ENCODE data around the gene RPN1. TPM values are rescaled to one million over a fixed set of nuclear protein-coding genes. Genes with fewer than 3 reads are reported as not detected.
"Not testable (repeated sequence)": the region's sequence is repeated elsewhere in the genome, so short reads cannot be mapped to it uniquely, and the experiment has no call there.

The RPN1 gene
- total RNA-seq, 1 experiment from 2014 or later: 374 TPM

DNA sequence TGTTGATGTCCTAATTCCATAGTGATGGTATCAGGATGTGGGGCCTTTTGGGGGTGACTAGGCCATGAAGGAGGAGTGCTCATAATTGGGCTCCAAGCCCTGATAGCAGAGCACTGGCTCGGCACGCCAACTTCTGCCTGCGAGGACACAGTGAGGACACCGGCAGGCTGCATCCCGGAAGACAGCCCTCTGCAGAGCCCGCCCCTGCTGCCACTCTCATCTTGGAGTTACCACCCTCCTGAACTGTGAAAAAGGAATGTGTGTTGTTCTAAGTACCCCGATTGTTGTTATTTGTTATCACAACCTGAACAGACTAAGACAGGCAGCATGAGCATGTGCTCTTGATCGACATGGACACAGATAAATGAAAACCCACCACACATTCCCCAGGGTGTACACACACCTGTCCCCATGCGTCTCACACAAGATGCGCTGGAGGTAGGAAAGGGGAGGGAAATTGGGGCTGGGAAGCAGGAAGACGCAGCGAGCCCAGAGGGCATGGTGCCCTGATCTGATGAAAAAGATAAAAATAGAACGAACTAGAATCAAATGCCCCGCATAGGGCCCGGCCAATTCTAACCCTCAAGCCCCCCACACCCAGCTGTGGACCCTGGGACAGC lies 40.1 kb downstream of the RPN1 start:
- H3K27ac ChIP-seq: no peak overlapping the region
- no peaks in the 10 kb centered on the region for H3K9me3 ChIP-seq (replicated peaks)
- no peak for DNase-seq (ENCODE audit: low read depth in 1 of 2, low spot score in 2 of 2)
- H3K27me3 ChIP-seq (replicated peaks): no peaks in the 10 kb centered on the region
- no peak overlapping the region for H3K4me3 ChIP-seq
- peaks cover 9% of the 10 kb centered on the region for H3K4me1 ChIP-seq (replicated peaks)
- no peaks in the 10 kb centered on the region for H3K36me3 ChIP-seq

GRCh38 chr3:128609294-128609693 lies 41.3 kb downstream of the RPN1 start:
- Histone ChIP-seq H3K27me3 (replicated peaks) (no peaks in the 10 kb centered on the region), H3K4me3 (no peak overlapping the region), H3K9me3 (replicated peaks) (no peaks in the 10 kb centered on the region), H3K4me1 (replicated peaks) (peaks cover 9% of the 10 kb centered on the region), H3K27ac (no peak overlapping the region), H3K36me3 (no peaks in the 10 kb centered on the region)
- DNase-seq (ENCODE audit: low read depth in 1 of 2, low spot score in 2 of 2): no peak

DNA sequence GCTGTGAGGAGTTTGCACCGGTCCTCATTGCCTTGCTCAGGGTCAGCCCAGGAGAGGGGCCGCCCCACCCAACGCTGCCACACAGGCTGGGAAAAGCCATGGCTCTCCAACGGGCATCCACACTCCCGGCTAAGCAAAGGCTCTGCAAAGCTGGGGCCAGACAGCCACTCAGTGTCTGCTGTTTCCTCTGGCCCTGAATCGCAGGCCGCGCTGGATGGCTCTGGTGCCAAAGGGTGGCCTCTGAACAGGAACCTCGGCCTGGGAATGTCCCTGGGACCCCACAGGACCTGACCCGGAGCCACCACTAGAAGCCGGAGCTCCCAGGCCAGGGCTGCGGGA lies 42.9 kb downstream of the RPN1 start:
- Histone ChIP-seq H3K4me3 (no peak overlapping the region), H3K9me3 (replicated peaks) (no peaks in the 10 kb centered on the region), H3K27ac (no peak overlapping the region), H3K4me1 (replicated peaks) (peaks cover 9% of the 10 kb centered on the region), H3K36me3 (no peaks in the 10 kb centered on the region), H3K27me3 (replicated peaks) (no peaks in the 10 kb centered on the region)
- DNase-seq (ENCODE audit: low read depth in 1 of 2, low spot score in 2 of 2): no peak

DNA sequence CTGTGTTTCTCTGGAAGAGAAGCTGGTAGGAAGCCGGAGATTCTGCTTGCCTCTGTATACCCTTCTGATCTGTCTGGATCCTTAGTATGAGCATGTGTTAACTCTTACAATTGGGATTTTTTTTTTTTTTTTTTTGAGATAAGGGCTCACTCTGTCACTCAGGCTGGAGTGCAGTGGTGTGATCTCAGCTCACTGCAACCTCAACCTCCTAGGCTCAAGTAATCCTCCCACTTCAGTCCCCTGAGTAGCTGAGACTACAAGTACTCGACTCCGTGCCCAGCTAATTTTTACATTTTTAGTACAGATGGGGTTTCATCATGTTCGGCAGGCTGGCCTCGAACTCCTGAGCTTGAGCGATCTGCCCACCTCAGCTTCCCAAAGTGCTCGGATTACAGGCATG lies 44.5 kb downstream of the RPN1 start:
- no peaks in the 10 kb centered on the region for H3K9me3 ChIP-seq (replicated peaks)
- H3K4me1 ChIP-seq (replicated peaks): peaks cover 9% of the 10 kb centered on the region
- H3K4me3 ChIP-seq: no peak overlapping the region
- H3K36me3 ChIP-seq: no peaks in the 10 kb centered on the region
- no peaks in the 10 kb centered on the region for H3K27me3 ChIP-seq (replicated peaks)
- DNase-seq (ENCODE audit: low read depth in 1 of 2, low spot score in 2 of 2): no peak
- no peak overlapping the region for H3K27ac ChIP-seq

GRCh38 chr3:128605091-128606046 lies 45.2 kb downstream of the RPN1 start:
- no peak for DNase-seq (ENCODE audit: low read depth in 1 of 2, low spot score in 2 of 2)
- Histone ChIP-seq H3K27me3 (replicated peaks) (no peaks in the 10 kb centered on the region), H3K36me3 (no peaks in the 10 kb centered on the region), H3K27ac (no peak overlapping the region), H3K4me3 (no peak overlapping the region), H3K9me3 (replicated peaks) (no peaks in the 10 kb centered on the region), H3K4me1 (replicated peaks) (peaks cover 9% of the 10 kb centered on the region)

- no peaks in the 10 kb centered on the region for H3K36me3 ChIP-seq
- H3K4me3 ChIP-seq: no peak overlapping the region
- H3K27me3 ChIP-seq (replicated peaks): no peaks in the 10 kb centered on the region
- DNase-seq (ENCODE audit: low read depth in 1 of 2, low spot score in 2 of 2): no peak
- no peaks in the 10 kb centered on the region for H3K9me3 ChIP-seq (replicated peaks)
- H3K27ac ChIP-seq: no peak overlapping the region
- peaks cover 12% of the 10 kb centered on the region for H3K4me1 ChIP-seq (replicated peaks)
Measured at GRCh38 chr3:128603811-128604775, 46.5 kb downstream of the RPN1 start.

DNA sequence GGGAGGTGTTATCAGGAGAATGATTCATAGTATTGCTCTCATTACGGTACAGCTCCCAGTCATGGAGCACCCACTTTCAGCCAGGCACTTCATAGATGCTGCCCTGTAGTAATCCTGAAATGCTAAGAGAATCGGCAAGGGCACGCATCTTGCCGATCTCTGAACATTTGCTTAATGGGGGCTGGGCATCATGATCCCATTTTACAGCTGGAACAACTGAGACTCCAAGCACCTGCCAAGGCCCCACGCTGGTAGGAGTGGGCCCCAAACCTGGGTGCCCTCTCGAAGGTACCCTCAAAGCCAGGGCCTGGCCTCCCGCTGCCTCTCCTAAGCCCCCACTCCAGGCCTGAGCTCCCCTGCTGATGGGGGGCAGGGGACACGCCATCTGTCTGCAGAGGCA lies 47.3 kb downstream of the RPN1 start:
- Histone ChIP-seq H3K4me3 (no peak overlapping the region), H3K36me3 (no peaks in the 10 kb centered on the region), H3K4me1 (replicated peaks) (peaks cover 17% of the 10 kb centered on the region), H3K27me3 (replicated peaks) (no peaks in the 10 kb centered on the region), H3K27ac (no peak overlapping the region), H3K9me3 (replicated peaks) (no peaks in the 10 kb centered on the region)
- DNase-seq (ENCODE audit: low read depth in 1 of 2, low spot score in 2 of 2): no peak

DNA sequence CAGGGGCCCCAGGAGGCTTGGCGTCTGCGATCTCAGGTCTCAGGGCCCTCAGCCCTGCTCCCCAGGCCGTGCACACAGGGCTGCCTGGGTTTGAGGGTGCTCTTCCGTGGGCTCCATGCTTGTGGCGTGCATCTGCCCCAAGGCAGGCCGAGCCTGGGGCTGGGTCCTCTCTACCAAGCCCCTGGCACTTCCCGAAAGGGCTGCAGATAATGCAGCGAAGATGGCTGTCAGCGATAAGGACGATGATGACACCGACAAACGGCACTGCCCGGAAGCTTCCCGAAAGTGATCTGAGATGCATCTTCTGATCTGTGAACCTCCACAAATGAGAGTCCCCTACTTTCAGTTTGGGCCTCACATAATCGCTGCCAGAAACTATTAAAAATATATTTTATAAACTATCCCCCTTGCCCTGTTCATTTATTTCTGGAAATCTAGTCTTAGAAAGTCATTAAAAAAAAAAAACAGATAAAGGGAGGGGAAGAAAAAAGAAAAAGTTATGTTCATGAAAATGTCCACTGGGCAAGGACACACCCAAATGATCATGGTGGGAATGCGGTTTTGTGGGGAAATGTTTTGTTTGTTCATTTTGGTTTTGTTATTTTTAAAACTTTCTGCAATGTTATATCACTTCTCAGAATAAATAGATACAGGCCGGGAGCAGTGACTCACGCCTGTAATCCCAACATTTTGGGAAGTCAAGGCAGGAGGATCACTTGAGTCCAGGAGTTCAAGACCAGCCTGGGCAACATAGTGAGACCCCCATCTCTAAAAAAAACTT lies 51.5 kb downstream of the RPN1 start:
- H3K4me3 ChIP-seq: no peak overlapping the region
- no peaks in the 10 kb centered on the region for H3K36me3 ChIP-seq
- peak; percentile 51 to 82 for DNase-seq (ENCODE audit: low read depth in 1 of 2, low spot score in 2 of 2)
- H3K27ac ChIP-seq: peak overlapping the region; percentile 26
- no peaks in the 10 kb centered on the region for H3K9me3 ChIP-seq (replicated peaks)
- no peaks in the 10 kb centered on the region for H3K27me3 ChIP-seq (replicated peaks)
- peaks cover 21% of the 10 kb centered on the region for H3K4me1 ChIP-seq (replicated peaks)

GRCh38 chr3:128597900-128598299 lies 52.7 kb downstream of the RPN1 start:
- no peak for DNase-seq (ENCODE audit: low read depth in 1 of 2, low spot score in 2 of 2)

DNA sequence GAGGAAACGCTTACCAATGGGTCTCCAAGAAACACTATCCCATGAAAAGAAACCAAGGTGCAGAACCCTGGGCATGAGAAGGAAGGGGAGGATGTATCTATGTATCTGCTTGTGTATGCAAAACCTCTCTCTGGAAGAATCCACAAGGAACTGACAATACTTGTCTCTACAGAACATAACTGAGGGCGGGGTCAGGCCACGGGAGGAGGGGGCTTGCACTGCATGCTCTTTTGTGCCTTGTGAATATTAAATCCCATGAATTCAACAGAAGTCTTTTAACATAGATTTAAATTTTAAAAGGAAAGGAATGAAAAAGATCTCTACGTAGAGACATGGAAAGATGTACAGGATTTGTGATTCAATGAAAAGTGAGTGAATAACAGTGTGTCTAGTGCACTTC lies 57.8 kb downstream of the RPN1 start:
- H3K4me3 ChIP-seq: no peak overlapping the region
- no peaks in the 10 kb centered on the region for H3K36me3 ChIP-seq
- no peak for DNase-seq (ENCODE audit: low read depth in 1 of 2, low spot score in 2 of 2)
- no peaks in the 10 kb centered on the region for H3K9me3 ChIP-seq (replicated peaks)
- no peaks in the 10 kb centered on the region for H3K27me3 ChIP-seq (replicated peaks)
- peaks cover 5% of the 10 kb centered on the region for H3K4me1 ChIP-seq (replicated peaks)
- no peak overlapping the region for H3K27ac ChIP-seq

More at GRCh38 chr3:128597900-128598299, 52.7 kb downstream of the RPN1 start:
- no peak overlapping the region for H3K4me3 ChIP-seq
- H3K27ac ChIP-seq: no peak overlapping the region
- no peaks in the 10 kb centered on the region for H3K9me3 ChIP-seq (replicated peaks)
- H3K4me1 ChIP-seq (replicated peaks): peaks cover 21% of the 10 kb centered on the region
- no peaks in the 10 kb centered on the region for H3K27me3 ChIP-seq (replicated peaks)
- H3K36me3 ChIP-seq: no peaks in the 10 kb centered on the region

GRCh38 chr3:128591738-128592426 lies 58.7 kb downstream of the RPN1 start:
- H3K27me3 ChIP-seq (replicated peaks): no peaks in the 10 kb centered on the region
- H3K36me3 ChIP-seq: no peaks in the 10 kb centered on the region
- no peaks in the 10 kb centered on the region for H3K9me3 ChIP-seq (replicated peaks)
- DNase-seq (ENCODE audit: low read depth in 1 of 2, low spot score in 2 of 2): no peak
- no peak overlapping the region for H3K4me3 ChIP-seq
- H3K4me1 ChIP-seq (replicated peaks): no peaks in the 10 kb centered on the region
- H3K27ac ChIP-seq: no peak overlapping the region

DNA sequence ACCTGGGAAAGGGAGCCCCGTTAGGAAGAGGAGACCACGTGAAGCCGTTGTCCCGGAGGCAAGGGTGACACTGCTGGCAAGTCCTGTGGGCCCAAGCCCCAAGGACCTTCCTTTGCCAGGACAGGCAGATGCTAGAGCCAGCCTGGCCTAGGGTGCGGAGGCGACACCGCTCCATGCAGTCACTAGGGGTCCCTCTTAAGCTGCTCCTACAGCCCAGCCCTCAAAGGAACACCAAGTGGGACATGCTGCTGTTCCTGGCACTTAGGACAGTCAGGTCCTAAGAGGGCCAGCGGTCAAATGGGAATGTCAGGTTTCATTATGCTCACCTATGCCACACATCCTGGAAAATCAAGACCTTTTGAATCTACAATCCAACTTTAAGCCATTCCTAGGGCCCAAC lies 59.7 kb downstream of the RPN1 start:
- H3K9me3 ChIP-seq (replicated peaks): no peaks in the 10 kb centered on the region
- H3K27me3 ChIP-seq (replicated peaks): no peaks in the 10 kb centered on the region
- no peak overlapping the region for H3K4me3 ChIP-seq
- H3K27ac ChIP-seq: no peak overlapping the region
- no peak for DNase-seq (ENCODE audit: low read depth in 1 of 2, low spot score in 2 of 2)
- H3K36me3 ChIP-seq: no peaks in the 10 kb centered on the region
- H3K4me1 ChIP-seq (replicated peaks): no peaks in the 10 kb centered on the region

DNA sequence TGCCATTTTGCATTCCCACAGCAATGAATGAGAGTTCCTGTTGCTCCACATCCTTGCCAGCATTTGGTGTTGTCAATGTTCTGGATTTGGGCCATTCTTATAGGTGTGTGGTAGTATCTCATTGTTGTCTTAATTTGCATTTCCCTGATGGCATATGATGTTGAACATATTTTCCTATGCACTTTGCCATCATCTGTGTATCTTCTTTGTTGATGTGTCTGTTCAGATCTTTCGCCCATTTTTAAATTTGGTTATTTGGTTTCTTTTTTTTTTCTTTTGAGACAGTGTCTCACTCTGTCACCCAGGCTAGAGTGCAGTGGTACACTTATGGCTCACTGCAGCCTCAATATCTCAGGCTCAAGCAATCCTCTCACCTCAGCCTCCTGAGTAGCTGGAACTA lies 60.6 kb downstream of the RPN1 start:
- not testable (repeated sequence) for H3K36me3 ChIP-seq; H3K27me3 ChIP-seq (replicated peaks); H3K9me3 ChIP-seq (replicated peaks); H3K4me3 ChIP-seq; H3K27ac ChIP-seq; DNase-seq (ENCODE audit: low read depth in 1 of 2, low spot score in 2 of 2); H3K4me1 ChIP-seq (replicated peaks)

Measured in SJSA1 (cell line).